ENCODE data around the gene GALNT18. TPM values are rescaled to one million over a fixed set of nuclear protein-coding genes. Genes with fewer than 3 reads are reported as not detected.

The GALNT18 gene
- total and polyA plus RNA-seq, 2 experiments from 2014 or later = 4.3 to 10.8 TPM

- Histone ChIP-seq H3K36me3 (ENCODE audit: insufficient read depth) (no peaks in the 10 kb centered on the region), H3K4me3 (no peak overlapping the region), H2AFZ (no peak overlapping the region), H3K27ac (ENCODE audit: low read depth) (no peak overlapping the region), H3K9me2 (ENCODE audit: insufficient read depth) (0 out of 2 replicates have a peak, but pooled peaks cover 2% of the 10 kb centered on the region), H3K79me2 (replicated peaks; ENCODE audit: insufficient read depth) (no peaks in the 10 kb centered on the region), H3K4me2 (no peak overlapping the region), H3F3A (replicated peaks; ENCODE audit: low read depth) (no peaks in the 10 kb centered on the region), H3K4me1 (ENCODE audit: insufficient read depth) (no peaks in the 10 kb centered on the region), H3K27me3 (ENCODE audit: insufficient read depth) (no peaks in the 10 kb centered on the region), H4K20me1 (replicated peaks; ENCODE audit: insufficient read depth) (no peaks in the 10 kb centered on the region)
- DNase-seq (ENCODE audit: low spot score) (no peak), ATAC-seq (no peak)
- Mint-ChIP-seq H3K4me3 (no peak overlapping the region), H3K27ac (no peak overlapping the region), H3K9me3 (peaks cover 4% of the 10 kb centered on the region; the same call in 1 of the 3 replicates), H3K4me1 (no peaks in the 10 kb centered on the region), H3K36me3 (ENCODE audit: low read depth) (no peaks in the 10 kb centered on the region), H3K27me3 (ENCODE audit: insufficient read depth, low read depth, poor library complexity) (peaks cover 13% of the 10 kb centered on the region)
- no peak for TF ChIP-seq CTCF (conservative IDR thresholded peaks at IDR 0.05; ENCODE audit: low read depth in 2 of 2)
- no peak for TF ChIP-seq STAT1 (IDR thresholded peaks at IDR 0.05; ENCODE audit: unreplicated experiment)
- TF ChIP-seq ZNF462 (CRISPR knock-in tag; IDR thresholded peaks at IDR 0.05) = no peak
- no peak for TF ChIP-seq NANOG (IDR thresholded peaks at IDR 0.05; ENCODE audit: borderline replicate concordance)
- TF ChIP-seq EZH2 (IDR thresholded peaks at IDR 0.05; ENCODE audit: low read depth, unreplicated experiment) = no peak
- TF ChIP-seq POLR2AphosphoS5 (IDR thresholded peaks at IDR 0.05; ENCODE audit: low read depth) = no peak
- TF ChIP-seq ZNF114 (CRISPR knock-in tag; IDR thresholded peaks at IDR 0.05) = no peak
- TF ChIP-seq ZNF331 (CRISPR knock-in tag; IDR thresholded peaks at IDR 0.05; ENCODE audit: low read depth) = no peak
- no peak for TF ChIP-seq EZH2phosphoT487 (IDR thresholded peaks at IDR 0.05; ENCODE audit: unreplicated experiment)
- TF ChIP-seq JUNB (IDR thresholded peaks at IDR 0.05; ENCODE audit: unreplicated experiment) = no peak
- no peak for TF ChIP-seq ETS1 (IDR thresholded peaks at IDR 0.05)
- no peak for TF ChIP-seq REST (IDR thresholded peaks at IDR 0.05; ENCODE audit: unreplicated experiment)
These were observed 242.1 kb downstream of the GALNT18 start for GRCh38 chr11:11379661-11380060.
